BLaER1 (cell line): Measurements from ENCODE around the gene PPHLN1.

Experiments
- H3K27ac ChIP-seq: shearing (Covaris generic); formaldehyde crosslinking; 2 replicates; pipeline ENCODE4 v1.8.1; 2022
- H3K27me3 ChIP-seq: shearing (Covaris generic); formaldehyde crosslinking; 2 replicates; pipeline ENCODE4 v1.8.1; 2022
- H3K36me3 ChIP-seq: shearing (Covaris generic); formaldehyde crosslinking; 2 replicates; pipeline ENCODE4 v1.8.1; 2022
- H3K4me1 ChIP-seq: shearing (Covaris generic); formaldehyde crosslinking; 2 replicates; pipeline ENCODE4 v1.8.1; 2022
- H3K4me2 ChIP-seq: shearing (Covaris generic); formaldehyde crosslinking; 2 replicates; pipeline ENCODE4 v1.8.1; 2022
- H3K4me3 ChIP-seq: shearing (Covaris generic); formaldehyde crosslinking; 2 replicates; pipeline ENCODE4 v1.8.1; 2022
- H3K9ac ChIP-seq: shearing (Covaris generic); formaldehyde crosslinking; 2 replicates; pipeline ENCODE4 v1.8.1; 2022
- H3K9me3 ChIP-seq: shearing (Covaris generic); formaldehyde crosslinking; 2 replicates; pipeline ENCODE4 v1.8.1; 2022
- H4K20me1 ChIP-seq: shearing (Covaris generic); formaldehyde crosslinking; 2 replicates; pipeline ENCODE4 v1.8.1; 2022
- Cebpa-rat ChIP-seq: shearing (Covaris generic); IDR thresholded peaks from 2 replicates; pipeline ENCODE4 v1.8.1; 2022

The PPHLN1 gene

GRCh38 chr12:42450248-42450647, 124.3 kb downstream of the PPHLN1 start:
- Histone ChIP-seq H3K4me1 (peaks cover 12% of the 10 kb centered on the region), H3K27me3 (no peaks in the 10 kb centered on the region), H3K4me3 (no peak overlapping the region), H3K9me3 (no peaks in the 10 kb centered on the region), H3K9ac (no peak overlapping the region), H3K27ac (0 out of 2 replicates have a peak overlapping the region, but pooled peaks have one; percentile 26), H4K20me1 (no peaks in the 10 kb centered on the region), H3K36me3 (peaks cover 52% of the 10 kb centered on the region), H3K4me2 (peak overlapping the region; percentile 49)
- no peak for TF ChIP-seq Cebpa-rat

- no peak overlapping the region for H3K9ac ChIP-seq
- no peaks in the 10 kb centered on the region for H3K4me1 ChIP-seq
- H3K4me2 ChIP-seq, result no peak overlapping the region
- H3K27ac ChIP-seq, result no peak overlapping the region
- H3K9me3 ChIP-seq, result no peaks in the 10 kb centered on the region
- peaks cover 26% of the 10 kb centered on the region for H3K36me3 ChIP-seq
- H4K20me1 ChIP-seq, result no peaks in the 10 kb centered on the region
- no peak overlapping the region for H3K4me3 ChIP-seq
- H3K27me3 ChIP-seq, result no peaks in the 10 kb centered on the region
- no peak for TF ChIP-seq Cebpa-rat
Observed at GRCh38 chr12:42458575-42458974, 132.6 kb downstream of the PPHLN1 start.

- H3K9ac ChIP-seq, result no peak overlapping the region
- H3K4me2 ChIP-seq, result no peak overlapping the region
Observed at GRCh38 chr12:42459336-42459847, 133.4 kb downstream of the PPHLN1 start.

GRCh38 chr12:42462486-42462885, 136.5 kb downstream of the PPHLN1 start:
- no peak for TF ChIP-seq Cebpa-rat
- peaks cover 52% of the 10 kb centered on the region for H3K36me3 ChIP-seq
- no peak overlapping the region for H3K27ac ChIP-seq
- H3K9ac ChIP-seq, result no peak overlapping the region
- H3K4me1 ChIP-seq, result peaks cover 8% of the 10 kb centered on the region
- peaks cover 14% of the 10 kb centered on the region; the same call in 1 of the 2 replicates for H3K9me3 ChIP-seq
- no peaks in the 10 kb centered on the region for H3K27me3 ChIP-seq
- no peak overlapping the region for H3K4me3 ChIP-seq
- H3K4me2 ChIP-seq, result no peak overlapping the region
- H4K20me1 ChIP-seq, result no peaks in the 10 kb centered on the region

More at GRCh38 chr12:42459336-42459847, 133.4 kb downstream of the PPHLN1 start:
- Histone ChIP-seq H3K4me1 (no peaks in the 10 kb centered on the region), H3K27me3 (no peaks in the 10 kb centered on the region), H3K9me3 (peaks cover 6% of the 10 kb centered on the region; the same call in 1 of the 2 replicates), H3K4me3 (no peak overlapping the region), H3K36me3 (peaks cover 34% of the 10 kb centered on the region), H4K20me1 (no peaks in the 10 kb centered on the region), H3K27ac (no peak overlapping the region)
- no peak for TF ChIP-seq Cebpa-rat

GRCh38 chr12:42463671-42464070, 137.7 kb downstream of the PPHLN1 start:
- no peak overlapping the region for H3K27ac ChIP-seq
- no peak for TF ChIP-seq Cebpa-rat
- H3K36me3 ChIP-seq, result peaks cover 52% of the 10 kb centered on the region
- H4K20me1 ChIP-seq, result no peaks in the 10 kb centered on the region
- no peak overlapping the region for H3K9ac ChIP-seq
- peaks cover 14% of the 10 kb centered on the region; the same call in 1 of the 2 replicates for H3K9me3 ChIP-seq
- no peak overlapping the region for H3K4me2 ChIP-seq
- H3K4me1 ChIP-seq, result peaks cover 20% of the 10 kb centered on the region
- H3K27me3 ChIP-seq, result no peaks in the 10 kb centered on the region
- no peak overlapping the region for H3K4me3 ChIP-seq

- Histone ChIP-seq H3K27ac (peak overlapping the region; percentile 43; the same call in 1 of the 2 replicates), H3K36me3 (peaks cover 28% of the 10 kb centered on the region), H3K9me3 (peaks cover 14% of the 10 kb centered on the region; the same call in 1 of the 2 replicates), H4K20me1 (no peaks in the 10 kb centered on the region), H3K4me3 (peak overlapping the region; percentile 57), H3K27me3 (no peaks in the 10 kb centered on the region), H3K4me2 (peak overlapping the region; percentile 87), H3K9ac (no peak overlapping the region; the same call in 1 of the 2 replicates), H3K4me1 (peaks cover 48% of the 10 kb centered on the region)
- no peak for TF ChIP-seq Cebpa-rat
Observed at GRCh38 chr12:42468341-42468821, 142.4 kb downstream of the PPHLN1 start.

GRCh38 chr12:42468921-42469320, 143.0 kb downstream of the PPHLN1 start:
- Histone ChIP-seq H3K27me3 (no peaks in the 10 kb centered on the region), H3K4me1 (peaks cover 48% of the 10 kb centered on the region), H3K4me3 (peak overlapping the region; percentile 57), H3K4me2 (peak overlapping the region; percentile 87), H3K27ac (peak overlapping the region; percentile 43), H3K36me3 (peaks cover 23% of the 10 kb centered on the region), H3K9ac (peak overlapping the region; percentile 25; the same call in 1 of the 2 replicates), H4K20me1 (no peaks in the 10 kb centered on the region), H3K9me3 (peaks cover 12% of the 10 kb centered on the region; the same call in 1 of the 2 replicates)
- TF ChIP-seq Cebpa-rat, result no peak

GRCh38 chr12:42469355-42470175, 143.6 kb downstream of the PPHLN1 start:
- Histone ChIP-seq H3K4me1 (peaks cover 48% of the 10 kb centered on the region), H3K9me3 (peaks cover 6% of the 10 kb centered on the region; the same call in 1 of the 2 replicates), H3K36me3 (peaks cover 16% of the 10 kb centered on the region), H3K4me2 (peak overlapping the region; percentile 87), H3K27ac (peak overlapping the region; percentile 43), H3K4me3 (peak overlapping the region; percentile 57), H3K9ac (peak overlapping the region; percentile 25; the same call in 1 of the 2 replicates), H4K20me1 (no peaks in the 10 kb centered on the region), H3K27me3 (no peaks in the 10 kb centered on the region)
- TF ChIP-seq Cebpa-rat, result no peak

- no peaks in the 10 kb centered on the region for H3K36me3 ChIP-seq
- H3K9me3 ChIP-seq, result no peaks in the 10 kb centered on the region; the same call in 1 of the 2 replicates
- H4K20me1 ChIP-seq, result no peaks in the 10 kb centered on the region
- TF ChIP-seq Cebpa-rat, result no peak
- H3K27me3 ChIP-seq, result no peaks in the 10 kb centered on the region
- no peak overlapping the region for H3K27ac ChIP-seq
- H3K9ac ChIP-seq, result no peak overlapping the region
- H3K4me1 ChIP-seq, result peaks cover 40% of the 10 kb centered on the region
- H3K4me3 ChIP-seq, result no peak overlapping the region
- no peak overlapping the region for H3K4me2 ChIP-seq
Observed at GRCh38 chr12:42472376-42472775, 146.4 kb downstream of the PPHLN1 start.

- no peak overlapping the region for H3K4me3 ChIP-seq
- H3K27ac ChIP-seq, result no peak overlapping the region
- no peaks in the 10 kb centered on the region for H3K27me3 ChIP-seq
- H3K36me3 ChIP-seq, result no peaks in the 10 kb centered on the region
- no peak overlapping the region for H3K4me2 ChIP-seq
- H4K20me1 ChIP-seq, result no peaks in the 10 kb centered on the region
- peaks cover 33% of the 10 kb centered on the region for H3K4me1 ChIP-seq
- no peaks in the 10 kb centered on the region for H3K9me3 ChIP-seq
- TF ChIP-seq Cebpa-rat, result no peak
- no peak overlapping the region for H3K9ac ChIP-seq
Observed at GRCh38 chr12:42473130-42473529, 147.2 kb downstream of the PPHLN1 start.
